HCT116 (cell line): ENCODE results near the gene BCKDHB. TPM values are rescaled to one million over a fixed set of nuclear protein-coding genes. Genes with fewer than 3 reads are reported as not detected.

Experiments
- ATAC-seq: fragments of 200-7000 bp; cut with Tn5 transposase; 2 replicates; pipeline ENCODE4 v1.9.1; 2020; ENCODE audit warnings: mild to moderate bottlenecking, moderate library complexity
- BruUV-seq: library from RNA; stranded (reverse); fragments of 400-500 nt; replicated peaks from 2 replicates; lab custom pipeline; 2021; lab: Mats Ljungman, UMichigan
- CTCF ChIA-PET: fragments of 300-600 bp; sonication (Branson Sonifier 250); formaldehyde crosslinking; loops from one replicate; lab custom pipeline; 2021; ENCODE audit warnings: antibody characterized with exemption; lab: Charles Lee
- POLR2A ChIA-PET: fragments of 300-600, 350-600 bp; sonication (Branson Sonifier 250); formaldehyde crosslinking; loops from one replicate; lab custom pipeline; 2021; ENCODE audit warnings: antibody characterized with exemption; lab: Charles Lee
- RAD21 ChIA-PET, 2 experiments: fragments of 300-600 bp; sonication (Branson Sonifier 250); formaldehyde crosslinking; loops; one replicate each; lab custom pipeline; 2023; ENCODE audit warnings: low total read pairs in 2 of 2; ENCODE audit not compliant: uncharacterized antibody in 2 of 2, unreplicated experiment in 2 of 2, low non-redundant PET in 1 of 2; lab: Charles Lee
- DNase-seq: peaks from one replicate; pipeline ENCODE4 v3.0.0-alpha.2; 2010; ENCODE audit warnings: low read depth, low spot score
- H2AFZ ChIP-seq: fragments of 200-600 bp; shearing (Covaris generic), sonication (generic); 2 replicates; pipeline ENCODE4 v1.6.1; 2017; ENCODE audit warnings: low read depth, mixed run types, mixed read lengths, antibody characterized with exemption, low read length; ENCODE audit not compliant: poor library complexity, severe bottlenecking
- H3K27ac ChIP-seq: 2 replicates; pipeline ENCODE4 v1.5.1; 2012; ENCODE audit warnings: low read depth, low read length
- H3K27me3 ChIP-seq: fragments of 200-600 bp; sonication (generic); 2 replicates; pipeline ENCODE4 v1.6.1; 2016; ENCODE audit warnings: mixed run types, low read length, mixed read lengths; ENCODE audit not compliant: insufficient read depth
- H3K36me3 ChIP-seq, 2 experiments: fragments of 200-500 bp in 1 of 2; fragments of 200-600 bp in 1 of 2; sonication (Bioruptor generic) in 1 of 2; sonication (generic) in 1 of 2; 2 replicates each; pipeline versions ENCODE4 v1.5.1 to v1.6.1; 2014 to 2016; ENCODE audit warnings: low read length in 2 of 2, inconsistent platforms in 1 of 2, mixed read lengths in 1 of 2, mixed run types in 1 of 2; ENCODE audit not compliant: insufficient read depth in 2 of 2, control insufficient read depth in 1 of 2
- H3K4me1 ChIP-seq, 2 experiments: fragments of 200-600 bp in 1 of 2; sonication (generic) in 1 of 2; 2 replicates each; pipeline versions ENCODE4 v1.5.1 to v1.6.1; 2012 to 2017; ENCODE audit warnings: low read length in 2 of 2, inconsistent platforms in 1 of 2, mild to moderate bottlenecking in 1 of 2, mixed read lengths in 1 of 2, mixed run types in 1 of 2, moderate library complexity in 1 of 2; ENCODE audit not compliant: insufficient read depth in 2 of 2, control insufficient read depth in 1 of 2
- H3K4me2 ChIP-seq: fragments of 200-600 bp; sonication (generic); 2 replicates; pipeline ENCODE4 v1.6.1; 2017; ENCODE audit warnings: mixed run types, low read length, mixed read lengths
- H3K4me3 ChIP-seq, 2 experiments: fragments of 200-600 bp in 1 of 2; sonication (generic) in 1 of 2; replicated peaks in 1 of 2; 2 replicates each; pipeline ENCODE4 v1.5.1; 2011 to 2016; ENCODE audit warnings: low read length in 2 of 2, control low read depth in 1 of 2, low read depth in 1 of 2, mild to moderate bottlenecking in 1 of 2, mixed read lengths in 1 of 2, mixed run types in 1 of 2
- H3K79me2 ChIP-seq: fragments of 200-600 bp; sonication (generic); 2 replicates; pipeline ENCODE4 v1.6.1; 2017; ENCODE audit warnings: mild to moderate bottlenecking, mixed run types, low read length, moderate library complexity, mixed read lengths; ENCODE audit not compliant: insufficient read depth
- H3K9ac ChIP-seq: fragments of 200-600 bp; sonication (generic); 2 replicates; pipeline ENCODE4 v1.6.1; 2016; ENCODE audit warnings: low read length, mixed read lengths
- H3K9me2 ChIP-seq: fragments of 200-600 bp; sonication (generic), shearing (Covaris generic); 2 replicates; pipeline ENCODE4 v1.6.1; 2017; ENCODE audit warnings: mixed run types, mild to moderate bottlenecking, moderate library complexity; ENCODE audit not compliant: insufficient read depth
- H3K9me3 ChIP-seq, 2 experiments: fragments of 200-500 bp in 1 of 2; fragments of 200-600 bp in 1 of 2; sonication (Bioruptor generic) in 1 of 2; sonication (generic) in 1 of 2; 2 replicates each; pipeline ENCODE4 v1.6.1; 2014 to 2017; ENCODE audit warnings: low read length in 2 of 2, mixed read lengths in 2 of 2, inconsistent platforms in 1 of 2, low read depth in 1 of 2, mild to moderate bottlenecking in 1 of 2, mixed run types in 1 of 2, moderate library complexity in 1 of 2; ENCODE audit not compliant: control insufficient read depth in 1 of 2, insufficient read depth in 1 of 2
- H4K20me1 ChIP-seq: fragments of 200-600 bp; sonication (generic), shearing (Covaris generic); 2 replicates; pipeline ENCODE4 v1.6.1; 2017; ENCODE audit warnings: mixed run types, mild to moderate bottlenecking, moderate library complexity; ENCODE audit not compliant: insufficient read depth
- CBX3 ChIP-seq: IDR thresholded peaks from 2 replicates; pipeline ENCODE4 v1.6.1; 2012; ENCODE audit warnings: low read depth
- CEBPB ChIP-seq: IDR thresholded peaks from 2 replicates; pipeline ENCODE4 v1.6.1; 2012; ENCODE audit warnings: low read depth
- CTCF ChIP-seq, 3 experiments: fragments of 200-600 bp in 1 of 3; sonication (generic) in 1 of 3; IDR thresholded peaks in 2 of 3; conservative IDR thresholded peaks in 1 of 3; 2 replicates each; pipeline ENCODE4 v1.5.1; 2012 to 2017; ENCODE audit warnings: low read depth in 2 of 3, low read length in 2 of 3, antibody characterized with exemption in 1 of 3, borderline replicate concordance in 1 of 3, control low read depth in 1 of 3, mild to moderate bottlenecking in 1 of 3, mixed read lengths in 1 of 3, mixed run types in 1 of 3, moderate library complexity in 1 of 3; ENCODE audit not compliant: insufficient read depth in 1 of 3
- EGR1 ChIP-seq: IDR thresholded peaks from 2 replicates; pipeline ENCODE4 v1.6.1; 2012; ENCODE audit warnings: low read depth
- ELF1 ChIP-seq: IDR thresholded peaks from 2 replicates; pipeline ENCODE4 v1.6.1; 2012; ENCODE audit warnings: low read depth, borderline replicate concordance
- EZH2 ChIP-seq: fragments of 200-600 bp; sonication (generic); IDR thresholded peaks from 2 replicates; pipeline ENCODE4 v1.6.1; 2017; ENCODE audit warnings: antibody characterized with exemption, mixed run types
- EZH2phosphoT487 ChIP-seq: fragments of 200-600 bp; IDR thresholded peaks from 2 replicates; pipeline ENCODE4 v1.6.1; 2018; ENCODE audit warnings: antibody characterized with exemption, borderline replicate concordance
- FOSL1 ChIP-seq: IDR thresholded peaks from 2 replicates; pipeline ENCODE4 v1.6.1; 2012; ENCODE audit warnings: low read depth
- JUND ChIP-seq: IDR thresholded peaks from 2 replicates; pipeline ENCODE4 v1.6.1; 2012
- MAX ChIP-seq: IDR thresholded peaks from 2 replicates; pipeline ENCODE4 v1.6.1; 2012
- POLR2A ChIP-seq: IDR thresholded peaks from 2 replicates; pipeline ENCODE4 v1.7.0; 2011; ENCODE audit warnings: borderline replicate concordance; ENCODE audit not compliant: insufficient read depth, insufficient read length; ENCODE audit errors: extremely low read depth
- SIN3A ChIP-seq: IDR thresholded peaks from 2 replicates; pipeline ENCODE4 v1.6.1; 2012; ENCODE audit warnings: low read depth
- SP1 ChIP-seq: IDR thresholded peaks from 2 replicates; pipeline ENCODE4 v1.6.1; 2012; ENCODE audit warnings: low read depth
- SRF ChIP-seq: IDR thresholded peaks from 2 replicates; pipeline ENCODE4 v1.6.1; 2012; ENCODE audit warnings: low read depth
- TCF7L2 ChIP-seq: IDR thresholded peaks from 2 replicates; pipeline ENCODE4 v1.7.0; 2011; ENCODE audit warnings: borderline replicate concordance, inconsistent platforms; ENCODE audit not compliant: insufficient read depth, insufficient read length; ENCODE audit errors: extremely low read depth
- ZFX ChIP-seq: fragments of 450-650 bp; IDR thresholded peaks from 2 replicates; pipeline ENCODE4 v1.6.1; 2017
- ZNF274 ChIP-seq: fragments of 200-500 bp; sonication (Bioruptor generic); IDR thresholded peaks from 2 replicates; pipeline ENCODE4 v1.6.1; 2014; ENCODE audit warnings: mild to moderate bottlenecking, low read depth, low read length, inconsistent platforms
- intact Hi-C: fragments of 100-400 bp; cut with micrococcal nuclease; formaldehyde crosslinking; loops from 2 replicates; pipeline ENCODE4 v1.10.0; 2022
- total RNA-seq: library from RNA; stranded (reverse); gene quantifications from one replicate; pipeline ENCODE4 v1.2.1, GENCODE V29; 2021; ENCODE audit not compliant: unreplicated experiment
- TF ChIP-seq, protein P1 (sequence below): IDR thresholded peaks from 2 replicates; pipeline ENCODE4 v1.6.1; 2012; ENCODE audit warnings: low read depth
- TF ChIP-seq, protein P2 (sequence below): IDR thresholded peaks from 2 replicates; pipeline ENCODE4 v1.6.1; 2012

The BCKDHB gene
- total RNA-seq, 1 experiment from 2014 or later, result 11.2 TPM

DNA sequence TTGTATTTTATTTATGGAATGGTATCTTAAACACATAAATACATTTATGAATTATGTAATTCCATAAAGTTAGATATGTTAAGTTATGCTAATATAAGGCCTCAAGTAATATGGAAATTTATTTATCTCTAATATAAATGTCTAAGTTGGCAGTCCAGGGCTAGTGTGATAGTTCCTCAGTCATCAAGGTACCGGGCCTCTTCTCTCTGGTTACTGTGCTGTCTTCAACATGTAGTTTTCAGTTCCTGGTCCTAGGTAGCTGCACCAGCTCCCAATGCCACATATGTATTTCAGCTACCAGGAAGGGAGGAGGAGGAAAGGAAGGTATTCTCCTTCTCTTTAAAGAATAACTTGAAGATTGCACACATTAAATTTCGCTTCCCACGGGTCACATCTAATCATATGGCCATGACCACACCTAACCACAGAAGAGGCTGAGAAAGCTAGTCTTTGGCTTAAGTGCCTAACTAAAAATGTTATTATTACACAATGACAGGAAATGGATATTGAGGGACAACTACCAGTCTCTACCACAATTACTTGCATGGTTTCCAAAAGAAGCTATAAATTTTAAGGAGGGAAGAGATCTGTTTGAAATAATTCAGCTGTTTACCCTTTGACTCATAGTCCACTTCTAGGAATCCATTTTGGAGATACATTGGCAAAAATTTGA is 68.6 kb downstream of the BCKDHB start:
- Histone ChIP-seq H3K9me3 (no peaks in the 10 kb centered on the region), H3K27me3 (no peaks in the 10 kb centered on the region), H3K9ac (no peak overlapping the region), H2AFZ (no peak overlapping the region), H3K4me3 (no peak overlapping the region), H3K79me2 (no peaks in the 10 kb centered on the region), H4K20me1 (no peaks in the 10 kb centered on the region), H3K4me2 (no peak overlapping the region), H3K4me1 (no peaks in the 10 kb centered on the region), H3K9me2 (no peaks in the 10 kb centered on the region), H3K27ac (no peak overlapping the region), H3K36me3 (no peaks in the 10 kb centered on the region)
- ATAC-seq (no peak), DNase-seq (no peak)
- intact Hi-C loops, result no loop called here
- CTCF ChIA-PET, result no interaction called here
- TF ChIP-seq, protein P1, sequence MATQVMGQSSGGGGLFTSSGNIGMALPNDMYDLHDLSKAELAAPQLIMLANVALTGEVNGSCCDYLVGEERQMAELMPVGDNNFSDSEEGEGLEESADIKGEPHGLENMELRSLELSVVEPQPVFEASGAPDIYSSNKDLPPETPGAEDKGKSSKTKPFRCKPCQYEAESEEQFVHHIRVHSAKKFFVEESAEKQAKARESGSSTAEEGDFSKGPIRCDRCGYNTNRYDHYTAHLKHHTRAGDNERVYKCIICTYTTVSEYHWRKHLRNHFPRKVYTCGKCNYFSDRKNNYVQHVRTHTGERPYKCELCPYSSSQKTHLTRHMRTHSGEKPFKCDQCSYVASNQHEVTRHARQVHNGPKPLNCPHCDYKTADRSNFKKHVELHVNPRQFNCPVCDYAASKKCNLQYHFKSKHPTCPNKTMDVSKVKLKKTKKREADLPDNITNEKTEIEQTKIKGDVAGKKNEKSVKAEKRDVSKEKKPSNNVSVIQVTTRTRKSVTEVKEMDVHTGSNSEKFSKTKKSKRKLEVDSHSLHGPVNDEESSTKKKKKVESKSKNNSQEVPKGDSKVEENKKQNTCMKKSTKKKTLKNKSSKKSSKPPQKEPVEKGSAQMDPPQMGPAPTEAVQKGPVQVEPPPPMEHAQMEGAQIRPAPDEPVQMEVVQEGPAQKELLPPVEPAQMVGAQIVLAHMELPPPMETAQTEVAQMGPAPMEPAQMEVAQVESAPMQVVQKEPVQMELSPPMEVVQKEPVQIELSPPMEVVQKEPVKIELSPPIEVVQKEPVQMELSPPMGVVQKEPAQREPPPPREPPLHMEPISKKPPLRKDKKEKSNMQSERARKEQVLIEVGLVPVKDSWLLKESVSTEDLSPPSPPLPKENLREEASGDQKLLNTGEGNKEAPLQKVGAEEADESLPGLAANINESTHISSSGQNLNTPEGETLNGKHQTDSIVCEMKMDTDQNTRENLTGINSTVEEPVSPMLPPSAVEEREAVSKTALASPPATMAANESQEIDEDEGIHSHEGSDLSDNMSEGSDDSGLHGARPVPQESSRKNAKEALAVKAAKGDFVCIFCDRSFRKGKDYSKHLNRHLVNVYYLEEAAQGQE, result no peak
- TF ChIP-seq FOSL1, result no peak
- TF ChIP-seq TCF7L2, result no peak
- TF ChIP-seq CBX3, result no peak
- TF ChIP-seq SP1, result no peak
- TF ChIP-seq ZFX, result no peak
- TF ChIP-seq JUND, result no peak
- TF ChIP-seq, protein P2, sequence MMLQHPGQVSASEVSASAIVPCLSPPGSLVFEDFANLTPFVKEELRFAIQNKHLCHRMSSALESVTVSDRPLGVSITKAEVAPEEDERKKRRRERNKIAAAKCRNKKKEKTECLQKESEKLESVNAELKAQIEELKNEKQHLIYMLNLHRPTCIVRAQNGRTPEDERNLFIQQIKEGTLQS, result no peak
- TF ChIP-seq SRF, result no peak
- TF ChIP-seq ELF1, result no peak
- TF ChIP-seq POLR2A, result no peak
- TF ChIP-seq CTCF (IDR thresholded peaks at IDR 0.05 in 2 of 3, conservative IDR thresholded peaks at IDR 0.05 in 1 of 3; ENCODE audit: borderline replicate concordance in 1 of 3, insufficient read depth in 1 of 3, low read depth in 2 of 3, low read length in 2 of 3), result no peak
- TF ChIP-seq EZH2, result no peak
- TF ChIP-seq ZNF274, result no peak
- no peak for TF ChIP-seq EZH2phosphoT487
- TF ChIP-seq EGR1, result no peak
- no peak for TF ChIP-seq MAX
- no peak for TF ChIP-seq CEBPB
- TF ChIP-seq SIN3A, result no peak
- RAD21 ChIA-PET, result no interaction called here
- POLR2A ChIA-PET, result no interaction called here
- BruUV-seq, result no TSS peak
